GM23338 (cell line): Measurements from ENCODE around the gene KIAA0040. TPM values are rescaled to one million over a fixed set of nuclear protein-coding genes. Genes with fewer than 3 reads are reported as not detected.

Experiments
- ATAC-seq: fragments of 200-7000 bp; cut with Tn5 transposase; 3 replicates; pipeline ENCODE4 v1.9.1; 2020
- DNase-seq: peaks from one replicate; pipeline ENCODE4 v3.0.0-alpha.2; 2015; ENCODE audit warnings: low spot score
- H2AFZ ChIP-seq: fragments of 200-600 bp; sonication (generic); 2 replicates; pipeline ENCODE4 v1.8.0; 2016; ENCODE audit warnings: antibody characterized with exemption, mild to moderate bottlenecking, moderate library complexity
- H3F3A ChIP-seq: fragments of 200-600 bp; sonication (generic); replicated peaks from 2 replicates; pipeline ENCODE4 v1.8.0; 2017; ENCODE audit warnings: antibody characterized with exemption, mixed run types, low read depth
- H3K27ac ChIP-seq: fragments of 200-600 bp; sonication (generic); 2 replicates; pipeline ENCODE4 v1.6.1; 2016; ENCODE audit warnings: low read depth
- H3K27me3 ChIP-seq: fragments of 200-600 bp; sonication (generic); 2 replicates; pipeline ENCODE4 v1.8.0; 2016; ENCODE audit warnings: mild to moderate bottlenecking, mixed run types, moderate library complexity; ENCODE audit not compliant: insufficient read depth
- H3K36me3 ChIP-seq: fragments of 200-600 bp; sonication (generic); 2 replicates; pipeline ENCODE4 v1.8.0; 2016; ENCODE audit warnings: mild to moderate bottlenecking; ENCODE audit not compliant: insufficient read depth
- H3K4me1 ChIP-seq: fragments of 200-600 bp; sonication (generic); 2 replicates; pipeline ENCODE4 v1.8.0; 2016; ENCODE audit warnings: mild to moderate bottlenecking, moderate library complexity; ENCODE audit not compliant: insufficient read depth
- H3K4me2 ChIP-seq: fragments of 200-600 bp; sonication (generic); 2 replicates; pipeline ENCODE4 v1.7.1; 2017; ENCODE audit warnings: mixed run types
- H3K4me3 ChIP-seq: fragments of 200-600 bp; sonication (generic); 2 replicates; pipeline ENCODE4 v1.6.1; 2016; ENCODE audit warnings: mixed run types
- H3K79me2 ChIP-seq: fragments of 200-600 bp; sonication (generic); replicated peaks from 2 replicates; pipeline ENCODE4 v1.8.0; 2017; ENCODE audit warnings: mild to moderate bottlenecking; ENCODE audit not compliant: insufficient read depth
- H3K9me2 ChIP-seq: fragments of 200-600 bp; sonication (generic); 2 replicates; pipeline ENCODE4 v1.8.0; 2017; ENCODE audit not compliant: insufficient read depth
- H4K20me1 ChIP-seq: fragments of 200-600 bp; sonication (generic); replicated peaks from 2 replicates; pipeline ENCODE4 v1.8.0; 2017; ENCODE audit warnings: mild to moderate bottlenecking; ENCODE audit not compliant: insufficient read depth
- H3K27ac Mint-ChIP-seq: 2 replicates; pipeline ENCODE4 v1.8.0; 2020; ENCODE audit warnings: inconsistent platforms, mild to moderate bottlenecking, moderate library complexity, mixed read lengths
- H3K27me3 Mint-ChIP-seq: 3 replicates; pipeline ENCODE4 v1.8.0; 2022; ENCODE audit warnings: low read depth, mild to moderate bottlenecking, moderate library complexity, mixed read lengths, inconsistent platforms; ENCODE audit not compliant: insufficient read depth, poor library complexity
- H3K36me3 Mint-ChIP-seq: 3 replicates; pipeline ENCODE4 v1.8.0; 2021; ENCODE audit warnings: low read depth, mild to moderate bottlenecking, inconsistent platforms, moderate library complexity, mixed read lengths
- H3K4me1 Mint-ChIP-seq: 3 replicates; pipeline ENCODE4 v1.8.0; 2020; ENCODE audit warnings: mild to moderate bottlenecking, inconsistent platforms, mixed read lengths
- H3K4me3 Mint-ChIP-seq: 3 replicates; pipeline ENCODE4 v1.8.0; 2021; ENCODE audit warnings: moderate library complexity, mild to moderate bottlenecking, inconsistent platforms, mixed read lengths
- H3K9me3 Mint-ChIP-seq: 3 replicates; pipeline ENCODE4 v1.8.0; 2020; ENCODE audit warnings: moderate library complexity, mild to moderate bottlenecking, inconsistent platforms, mixed read lengths
- CREB1 ChIP-seq: fragments of 250-450 bp; sonication (Bioruptor Pico); IDR thresholded peaks from 2 replicates; pipeline ENCODE4 v1.5.0; 2020; ENCODE audit warnings: low read depth, mild to moderate bottlenecking, moderate library complexity
- CTCF ChIP-seq, 2 experiments: fragments of 200-600 bp in 1 of 2; sonication (generic) in 1 of 2; conservative IDR thresholded peaks; 2 replicates each; pipeline versions ENCODE4 v1.5.1 to v1.6.1; 2016 to 2017; ENCODE audit warnings: antibody characterized with exemption in 2 of 2, low read depth in 2 of 2, mild to moderate bottlenecking in 2 of 2, moderate library complexity in 1 of 2
- EZH2 ChIP-seq: fragments of 200-600 bp; sonication (generic); IDR thresholded peaks from one replicate; pipeline ENCODE4 v1.8.0; 2017; ENCODE audit warnings: antibody characterized with exemption, mild to moderate bottlenecking, low read depth; ENCODE audit not compliant: unreplicated experiment
- EZH2phosphoT487 ChIP-seq: fragments of 200-600 bp; sonication (generic); IDR thresholded peaks from one replicate; pipeline ENCODE4 v1.8.1; 2018; ENCODE audit warnings: antibody characterized with exemption; ENCODE audit not compliant: unreplicated experiment
- JUNB ChIP-seq: IDR thresholded peaks from one replicate; pipeline ENCODE4 v1.6.1; 2016; ENCODE audit warnings: antibody characterized with exemption; ENCODE audit not compliant: unreplicated experiment
- NANOG ChIP-seq: IDR thresholded peaks from 2 replicates; pipeline ENCODE4 v1.6.1; 2016; ENCODE audit warnings: antibody characterized with exemption, borderline replicate concordance
- POLR2AphosphoS5 ChIP-seq: IDR thresholded peaks from 2 replicates; pipeline ENCODE4 v1.6.1; 2016; ENCODE audit warnings: antibody characterized with exemption, low read depth
- REST ChIP-seq: IDR thresholded peaks from one replicate; pipeline ENCODE4 v1.6.1; 2018; ENCODE audit warnings: antibody characterized with exemption; ENCODE audit not compliant: unreplicated experiment
- STAT1 ChIP-seq: IDR thresholded peaks from one replicate; pipeline ENCODE4 v1.6.1; 2016; ENCODE audit warnings: antibody characterized with exemption; ENCODE audit not compliant: unreplicated experiment
- ZNF114 ChIP-seq: fragments of 250-450 bp; sonication (Bioruptor Pico); IDR thresholded peaks from 2 replicates; pipeline ENCODE4 v1.5.0; 2020; ENCODE audit warnings: mild to moderate bottlenecking, moderate library complexity
- ZNF331 ChIP-seq: fragments of 250-450 bp; sonication (Bioruptor Pico); IDR thresholded peaks from 2 replicates; pipeline ENCODE4 v1.5.0; 2020; ENCODE audit warnings: low read depth, mild to moderate bottlenecking, moderate library complexity
- polyA plus RNA-seq: library from polyadenylated mRNA; unstranded; fragments of >200 nt; fragmentation: Nextera tagmentation; extraction: Ambion mirVana; gene quantifications from 2 replicates; pipeline ENCODE4 v1.2.1, GENCODE V29; 2016
- total RNA-seq: library from RNA; depleted of rRNA; stranded (reverse); fragments of >200 nt; shearing (Covaris generic); gene quantifications from 2 replicates; pipeline ENCODE4 v1.2.3, GENCODE V29; 2014
- TF ChIP-seq, protein P1 (sequence below): IDR thresholded peaks from 2 replicates; pipeline ENCODE4 v1.6.1; 2016; ENCODE audit warnings: antibody characterized with exemption
- TF ChIP-seq, protein P2 (sequence below): fragments of 250-450 bp; sonication (Bioruptor Pico); IDR thresholded peaks from 2 replicates; pipeline ENCODE4 v1.5.0; 2020; ENCODE audit warnings: mild to moderate bottlenecking, moderate library complexity

KIAA0040 gene
- total and polyA plus RNA-seq, 2 experiments from 2014 or later, result 7.0 to 11.9 TPM

DNA sequence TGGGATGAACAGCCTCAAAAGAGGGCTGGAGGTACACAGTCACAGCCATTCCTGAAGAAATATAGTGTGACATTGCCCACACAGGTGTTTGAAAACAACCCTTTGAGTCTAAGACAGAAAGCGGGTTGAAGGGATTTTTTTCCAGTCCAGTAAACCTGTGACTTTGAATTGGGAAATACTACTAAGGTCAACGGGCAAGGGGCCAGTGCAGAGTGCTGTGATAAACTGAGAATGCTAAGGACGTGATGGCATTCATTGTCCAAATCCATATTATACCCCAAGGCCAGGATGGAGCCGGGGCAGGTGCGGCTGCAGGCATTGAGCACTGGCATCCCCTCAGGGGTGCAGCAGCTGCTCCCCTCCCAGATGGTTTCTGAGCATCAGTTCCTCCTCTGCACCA lies 36.6 kb downstream of the KIAA0040 start:
- no peak overlapping the region for H3K4me3 Mint-ChIP-seq

More for the DNA sequence above, 36.6 kb downstream of the KIAA0040 start:
- Histone ChIP-seq H3K4me3 (no peak overlapping the region), H3F3A (no peaks in the 10 kb centered on the region), H3K27ac (no peak overlapping the region), H3K9me2 (0 out of 2 replicates have a peak, but pooled peaks cover 3% of the 10 kb centered on the region), H4K20me1 (no peaks in the 10 kb centered on the region), H3K4me2 (no peak overlapping the region), H3K79me2 (no peaks in the 10 kb centered on the region), H3K4me1 (peaks cover 8% of the 10 kb centered on the region; the same call in 1 of the 2 replicates), H3K36me3 (no peaks in the 10 kb centered on the region), H3K27me3 (peaks cover 7% of the 10 kb centered on the region; the same call in 1 of the 2 replicates), H2AFZ (no peak overlapping the region)
- Mint-ChIP-seq H3K9me3 (no peaks in the 10 kb centered on the region), H3K36me3 (no peaks in the 10 kb centered on the region), H3K27ac (no peak overlapping the region), H3K4me1 (peaks cover 23% of the 10 kb centered on the region), H3K27me3 (peaks cover 5% of the 10 kb centered on the region)
- no peak for ATAC-seq
- DNase-seq, result no peak
- TF ChIP-seq ZNF114 (no peak), JUNB (no peak), EZH2 (no peak), REST (no peak), NANOG (no peak), ZNF331 (CRISPR knock-in tag) (no peak), STAT1 (no peak), CREB1 (CRISPR knock-in tag) (no peak), CTCF (conservative IDR thresholded peaks at IDR 0.05; ENCODE audit: low read depth in 2 of 2) (no peak), EZH2phosphoT487 (no peak), POLR2AphosphoS5 (no peak)
- TF ChIP-seq, protein P1, sequence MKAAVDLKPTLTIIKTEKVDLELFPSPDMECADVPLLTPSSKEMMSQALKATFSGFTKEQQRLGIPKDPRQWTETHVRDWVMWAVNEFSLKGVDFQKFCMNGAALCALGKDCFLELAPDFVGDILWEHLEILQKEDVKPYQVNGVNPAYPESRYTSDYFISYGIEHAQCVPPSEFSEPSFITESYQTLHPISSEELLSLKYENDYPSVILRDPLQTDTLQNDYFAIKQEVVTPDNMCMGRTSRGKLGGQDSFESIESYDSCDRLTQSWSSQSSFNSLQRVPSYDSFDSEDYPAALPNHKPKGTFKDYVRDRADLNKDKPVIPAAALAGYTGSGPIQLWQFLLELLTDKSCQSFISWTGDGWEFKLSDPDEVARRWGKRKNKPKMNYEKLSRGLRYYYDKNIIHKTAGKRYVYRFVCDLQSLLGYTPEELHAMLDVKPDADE, result no peak
- TF ChIP-seq, protein P2, sequence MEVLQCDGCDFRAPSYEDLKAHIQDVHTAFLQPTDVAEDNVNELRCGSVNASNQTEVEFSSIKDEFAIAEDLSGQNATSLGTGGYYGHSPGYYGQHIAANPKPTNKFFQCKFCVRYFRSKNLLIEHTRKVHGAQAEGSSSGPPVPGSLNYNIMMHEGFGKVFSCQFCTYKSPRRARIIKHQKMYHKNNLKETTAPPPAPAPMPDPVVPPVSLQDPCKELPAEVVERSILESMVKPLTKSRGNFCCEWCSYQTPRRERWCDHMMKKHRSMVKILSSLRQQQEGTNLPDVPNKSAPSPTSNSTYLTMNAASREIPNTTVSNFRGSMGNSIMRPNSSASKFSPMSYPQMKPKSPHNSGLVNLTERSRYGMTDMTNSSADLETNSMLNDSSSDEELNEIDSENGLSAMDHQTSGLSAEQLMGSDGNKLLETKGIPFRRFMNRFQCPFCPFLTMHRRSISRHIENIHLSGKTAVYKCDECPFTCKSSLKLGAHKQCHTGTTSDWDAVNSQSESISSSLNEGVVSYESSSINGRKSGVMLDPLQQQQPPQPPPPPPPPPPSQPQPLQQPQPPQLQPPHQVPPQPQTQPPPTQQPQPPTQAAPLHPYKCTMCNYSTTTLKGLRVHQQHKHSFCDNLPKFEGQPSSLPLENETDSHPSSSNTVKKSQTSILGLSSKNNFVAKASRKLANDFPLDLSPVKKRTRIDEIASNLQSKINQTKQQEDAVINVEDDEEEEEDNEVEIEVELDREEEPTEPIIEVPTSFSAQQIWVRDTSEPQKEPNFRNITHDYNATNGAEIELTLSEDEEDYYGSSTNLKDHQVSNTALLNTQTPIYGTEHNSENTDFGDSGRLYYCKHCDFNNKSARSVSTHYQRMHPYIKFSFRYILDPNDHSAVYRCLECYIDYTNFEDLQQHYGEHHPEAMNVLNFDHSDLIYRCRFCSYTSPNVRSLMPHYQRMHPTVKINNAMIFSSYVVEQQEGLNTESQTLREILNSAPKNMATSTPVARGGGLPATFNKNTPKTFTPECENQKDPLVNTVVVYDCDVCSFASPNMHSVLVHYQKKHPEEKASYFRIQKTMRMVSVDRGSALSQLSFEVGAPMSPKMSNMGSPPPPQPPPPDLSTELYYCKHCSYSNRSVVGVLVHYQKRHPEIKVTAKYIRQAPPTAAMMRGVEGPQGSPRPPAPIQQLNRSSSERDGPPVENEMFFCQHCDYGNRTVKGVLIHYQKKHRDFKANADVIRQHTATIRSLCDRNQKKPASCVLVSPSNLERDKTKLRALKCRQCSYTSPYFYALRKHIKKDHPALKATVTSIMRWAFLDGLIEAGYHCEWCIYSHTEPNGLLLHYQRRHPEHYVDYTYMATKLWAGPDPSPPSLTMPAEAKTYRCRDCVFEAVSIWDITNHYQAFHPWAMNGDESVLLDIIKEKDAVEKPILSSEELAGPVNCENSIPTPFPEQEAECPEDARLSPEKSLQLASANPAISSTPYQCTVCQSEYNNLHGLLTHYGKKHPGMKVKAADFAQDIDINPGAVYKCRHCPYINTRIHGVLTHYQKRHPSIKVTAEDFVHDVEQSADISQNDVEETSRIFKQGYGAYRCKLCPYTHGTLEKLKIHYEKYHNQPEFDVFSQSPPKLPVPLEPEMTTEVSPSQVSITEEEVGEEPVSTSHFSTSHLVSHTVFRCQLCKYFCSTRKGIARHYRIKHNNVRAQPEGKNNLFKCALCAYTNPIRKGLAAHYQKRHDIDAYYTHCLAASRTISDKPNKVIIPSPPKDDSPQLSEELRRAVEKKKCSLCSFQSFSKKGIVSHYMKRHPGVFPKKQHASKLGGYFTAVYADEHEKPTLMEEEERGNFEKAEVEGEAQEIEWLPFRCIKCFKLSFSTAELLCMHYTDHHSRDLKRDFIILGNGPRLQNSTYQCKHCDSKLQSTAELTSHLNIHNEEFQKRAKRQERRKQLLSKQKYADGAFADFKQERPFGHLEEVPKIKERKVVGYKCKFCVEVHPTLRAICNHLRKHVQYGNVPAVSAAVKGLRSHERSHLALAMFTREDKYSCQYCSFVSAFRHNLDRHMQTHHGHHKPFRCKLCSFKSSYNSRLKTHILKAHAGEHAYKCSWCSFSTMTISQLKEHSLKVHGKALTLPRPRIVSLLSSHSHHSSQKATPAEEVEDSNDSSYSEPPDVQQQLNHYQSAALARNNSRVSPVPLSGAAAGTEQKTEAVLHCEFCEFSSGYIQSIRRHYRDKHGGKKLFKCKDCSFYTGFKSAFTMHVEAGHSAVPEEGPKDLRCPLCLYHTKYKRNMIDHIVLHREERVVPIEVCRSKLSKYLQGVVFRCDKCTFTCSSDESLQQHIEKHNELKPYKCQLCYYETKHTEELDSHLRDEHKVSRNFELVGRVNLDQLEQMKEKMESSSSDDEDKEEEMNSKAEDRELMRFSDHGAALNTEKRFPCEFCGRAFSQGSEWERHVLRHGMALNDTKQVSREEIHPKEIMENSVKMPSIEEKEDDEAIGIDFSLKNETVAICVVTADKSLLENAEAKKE, result no peak
